ENCODE data around the gene PGM5.
"Not testable (repeated sequence)": the region's sequence is repeated elsewhere in the genome, so short reads cannot be mapped to it uniquely, and the experiment has no call there.

PGM5 gene

GRCh38 chr9:68411865-68412264, 55.5 kb downstream of the PGM5 start:
- H3K9ac ChIP-seq (ENCODE audit: low read length), result not testable (repeated sequence)

GRCh38 chr9:68412754-68413153, 56.3 kb downstream of the PGM5 start:
- not testable (repeated sequence) for H4K20me1 ChIP-seq (ENCODE audit: insufficient read depth, low read length); H3K9me2 ChIP-seq (ENCODE audit: low read depth, low read length); H3K36me3 ChIP-seq (ENCODE audit: insufficient read depth, low read length); H3K9me3 ChIP-seq (ENCODE audit: low read length); H3K79me2 ChIP-seq (ENCODE audit: insufficient read depth, low read length); H3K27me3 ChIP-seq (ENCODE audit: insufficient read depth, low read length); H3K4me1 ChIP-seq (ENCODE audit: insufficient read depth, low read length, severe bottlenecking); H3K9ac ChIP-seq (ENCODE audit: low read length); H3K27ac ChIP-seq (ENCODE audit: low read depth, low read length, poor library complexity, severe bottlenecking); H3F3A ChIP-seq (ENCODE audit: insufficient read depth, low read length); H2AFZ ChIP-seq (ENCODE audit: low read length); H3K4me3 ChIP-seq (ENCODE audit: low read depth, low read length, poor library complexity, severe bottlenecking); H3K4me2 ChIP-seq (ENCODE audit: low read length)

More at GRCh38 chr9:68411865-68412264, 55.5 kb downstream of the PGM5 start:
- not testable (repeated sequence) for H2AFZ ChIP-seq (ENCODE audit: low read length); H3K27me3 ChIP-seq (ENCODE audit: insufficient read depth, low read length); H3K4me2 ChIP-seq (ENCODE audit: low read length); H3K9me3 ChIP-seq (ENCODE audit: low read length); H3K9me2 ChIP-seq (ENCODE audit: low read depth, low read length); H3K4me3 ChIP-seq (ENCODE audit: low read depth, low read length, poor library complexity, severe bottlenecking); H3F3A ChIP-seq (ENCODE audit: insufficient read depth, low read length); H3K79me2 ChIP-seq (ENCODE audit: insufficient read depth, low read length); H3K36me3 ChIP-seq (ENCODE audit: insufficient read depth, low read length); H3K27ac ChIP-seq (ENCODE audit: low read depth, low read length, poor library complexity, severe bottlenecking); H4K20me1 ChIP-seq (ENCODE audit: insufficient read depth, low read length); H3K4me1 ChIP-seq (ENCODE audit: insufficient read depth, low read length, severe bottlenecking)

- not testable (repeated sequence) for H3K4me2 ChIP-seq (ENCODE audit: low read length); H3K9me3 ChIP-seq (ENCODE audit: low read length); H3K4me3 ChIP-seq (ENCODE audit: low read depth, low read length, poor library complexity, severe bottlenecking); H3K79me2 ChIP-seq (ENCODE audit: insufficient read depth, low read length); H3K27ac ChIP-seq (ENCODE audit: low read depth, low read length, poor library complexity, severe bottlenecking); H3K36me3 ChIP-seq (ENCODE audit: insufficient read depth, low read length); H4K20me1 ChIP-seq (ENCODE audit: insufficient read depth, low read length); H3K9me2 ChIP-seq (ENCODE audit: low read depth, low read length); H3K9ac ChIP-seq (ENCODE audit: low read length); H3K27me3 ChIP-seq (ENCODE audit: insufficient read depth, low read length); H2AFZ ChIP-seq (ENCODE audit: low read length); H3F3A ChIP-seq (ENCODE audit: insufficient read depth, low read length); H3K4me1 ChIP-seq (ENCODE audit: insufficient read depth, low read length, severe bottlenecking)
Measured at GRCh38 chr9:68415065-68415464, 58.7 kb downstream of the PGM5 start.

GRCh38 chr9:68416936-68417564, 60.6 kb downstream of the PGM5 start:
- Histone ChIP-seq H3K4me1 (ENCODE audit: insufficient read depth, low read length, severe bottlenecking) (no peaks in the 10 kb centered on the region), H3K79me2 (ENCODE audit: insufficient read depth, low read length) (no peaks in the 10 kb centered on the region), H2AFZ (ENCODE audit: low read length) (no peak overlapping the region), H4K20me1 (ENCODE audit: insufficient read depth, low read length) (no peaks in the 10 kb centered on the region), H3K27me3 (ENCODE audit: insufficient read depth, low read length) (no peaks in the 10 kb centered on the region), H3K9me3 (ENCODE audit: low read length) (no peaks in the 10 kb centered on the region), H3K27ac (ENCODE audit: low read depth, low read length, poor library complexity, severe bottlenecking) (no peak overlapping the region), H3K36me3 (ENCODE audit: insufficient read depth, low read length) (no peaks in the 10 kb centered on the region), H3K4me3 (ENCODE audit: low read depth, low read length, poor library complexity, severe bottlenecking) (no peak overlapping the region), H3K4me2 (ENCODE audit: low read length) (no peak overlapping the region), H3K9ac (ENCODE audit: low read length) (no peak overlapping the region), H3K9me2 (ENCODE audit: low read depth, low read length) (no peaks in the 10 kb centered on the region), H3F3A (ENCODE audit: insufficient read depth, low read length) (no peaks in the 10 kb centered on the region)
- TF ChIP-seq EZH2 (IDR thresholded peaks at IDR 0.05; ENCODE audit: borderline replicate concordance, low read length), result no peak
- peak; percentile 64 for TF ChIP-seq CTCF (IDR thresholded peaks at IDR 0.05; ENCODE audit: low read length)

GRCh38 chr9:68417762-68418161, 61.4 kb downstream of the PGM5 start:
- Histone ChIP-seq H3F3A (ENCODE audit: insufficient read depth, low read length) (no peaks in the 10 kb centered on the region), H4K20me1 (ENCODE audit: insufficient read depth, low read length) (no peaks in the 10 kb centered on the region), H3K36me3 (ENCODE audit: insufficient read depth, low read length) (no peaks in the 10 kb centered on the region), H3K4me1 (ENCODE audit: insufficient read depth, low read length, severe bottlenecking) (no peaks in the 10 kb centered on the region), H3K4me2 (ENCODE audit: low read length) (no peak overlapping the region), H3K9me2 (ENCODE audit: low read depth, low read length) (no peaks in the 10 kb centered on the region), H3K27me3 (ENCODE audit: insufficient read depth, low read length) (no peaks in the 10 kb centered on the region), H3K79me2 (ENCODE audit: insufficient read depth, low read length) (no peaks in the 10 kb centered on the region), H3K27ac (ENCODE audit: low read depth, low read length, poor library complexity, severe bottlenecking) (no peak overlapping the region), H3K9ac (ENCODE audit: low read length) (no peak overlapping the region), H3K4me3 (ENCODE audit: low read depth, low read length, poor library complexity, severe bottlenecking) (no peak overlapping the region), H3K9me3 (ENCODE audit: low read length) (no peaks in the 10 kb centered on the region), H2AFZ (ENCODE audit: low read length) (no peak overlapping the region)
- TF ChIP-seq CTCF (IDR thresholded peaks at IDR 0.05; ENCODE audit: low read length) (no peak), EZH2 (IDR thresholded peaks at IDR 0.05; ENCODE audit: borderline replicate concordance, low read length) (no peak)
